ENCODE results near the gene MCC.

Gene MCC

DNA sequence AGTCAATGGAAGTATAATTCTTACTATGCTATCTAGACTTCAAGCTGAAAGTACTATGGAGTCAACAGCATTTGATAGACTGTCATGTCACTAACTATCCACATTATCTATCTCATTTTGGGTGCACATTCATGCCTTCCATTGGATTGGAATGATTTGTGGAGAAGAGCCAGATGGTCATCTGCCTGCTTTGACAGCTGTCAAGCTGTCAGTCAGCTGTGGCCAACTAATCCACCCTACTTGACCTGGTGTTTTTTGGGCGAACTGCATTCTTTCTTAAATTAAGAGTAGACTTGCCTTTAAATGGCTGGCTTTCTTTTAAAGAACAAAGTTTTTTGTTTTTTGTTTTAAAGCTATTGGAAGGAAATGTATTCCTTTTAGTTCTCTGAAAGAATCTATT, 360.2 kb downstream of the MCC start:
- TF ChIP-seq EGR1 (IDR thresholded peaks at IDR 0.05) (no peak), TAF1 (IDR thresholded peaks at IDR 0.05; ENCODE audit: low read depth) (no peak), FOXM1 (IDR thresholded peaks at IDR 0.05; ENCODE audit: borderline replicate concordance, low read depth) (no peak), ZBTB7A (IDR thresholded peaks at IDR 0.05; ENCODE audit: low read depth) (no peak), EP300 (IDR thresholded peaks at IDR 0.05; ENCODE audit: borderline replicate concordance) (no peak), TCF12 (IDR thresholded peaks at IDR 0.05; ENCODE audit: low read depth) (no peak), CREB1 (IDR thresholded peaks at IDR 0.05; ENCODE audit: low read depth) (no peak), TEAD4 (IDR thresholded peaks at IDR 0.05) (no peak), RAD21 (IDR thresholded peaks at IDR 0.05; ENCODE audit: low read depth) (no peak), NFIC (IDR thresholded peaks at IDR 0.05) (no peak), YY1 (IDR thresholded peaks at IDR 0.05; ENCODE audit: low read depth) (no peak), CEBPB (IDR thresholded peaks at IDR 0.05) (no peak)
- TF ChIP-seq, protein P1, sequence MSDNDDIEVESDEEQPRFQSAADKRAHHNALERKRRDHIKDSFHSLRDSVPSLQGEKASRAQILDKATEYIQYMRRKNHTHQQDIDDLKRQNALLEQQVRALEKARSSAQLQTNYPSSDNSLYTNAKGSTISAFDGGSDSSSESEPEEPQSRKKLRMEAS (IDR thresholded peaks at IDR 0.05) = no peak
- TF ChIP-seq, protein P2, sequence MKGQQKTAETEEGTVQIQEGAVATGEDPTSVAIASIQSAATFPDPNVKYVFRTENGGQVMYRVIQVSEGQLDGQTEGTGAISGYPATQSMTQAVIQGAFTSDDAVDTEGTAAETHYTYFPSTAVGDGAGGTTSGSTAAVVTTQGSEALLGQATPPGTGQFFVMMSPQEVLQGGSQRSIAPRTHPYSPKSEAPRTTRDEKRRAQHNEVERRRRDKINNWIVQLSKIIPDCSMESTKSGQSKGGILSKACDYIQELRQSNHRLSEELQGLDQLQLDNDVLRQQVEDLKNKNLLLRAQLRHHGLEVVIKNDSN (IDR thresholded peaks at IDR 0.05) = no peak
- TF ChIP-seq, protein P3, sequence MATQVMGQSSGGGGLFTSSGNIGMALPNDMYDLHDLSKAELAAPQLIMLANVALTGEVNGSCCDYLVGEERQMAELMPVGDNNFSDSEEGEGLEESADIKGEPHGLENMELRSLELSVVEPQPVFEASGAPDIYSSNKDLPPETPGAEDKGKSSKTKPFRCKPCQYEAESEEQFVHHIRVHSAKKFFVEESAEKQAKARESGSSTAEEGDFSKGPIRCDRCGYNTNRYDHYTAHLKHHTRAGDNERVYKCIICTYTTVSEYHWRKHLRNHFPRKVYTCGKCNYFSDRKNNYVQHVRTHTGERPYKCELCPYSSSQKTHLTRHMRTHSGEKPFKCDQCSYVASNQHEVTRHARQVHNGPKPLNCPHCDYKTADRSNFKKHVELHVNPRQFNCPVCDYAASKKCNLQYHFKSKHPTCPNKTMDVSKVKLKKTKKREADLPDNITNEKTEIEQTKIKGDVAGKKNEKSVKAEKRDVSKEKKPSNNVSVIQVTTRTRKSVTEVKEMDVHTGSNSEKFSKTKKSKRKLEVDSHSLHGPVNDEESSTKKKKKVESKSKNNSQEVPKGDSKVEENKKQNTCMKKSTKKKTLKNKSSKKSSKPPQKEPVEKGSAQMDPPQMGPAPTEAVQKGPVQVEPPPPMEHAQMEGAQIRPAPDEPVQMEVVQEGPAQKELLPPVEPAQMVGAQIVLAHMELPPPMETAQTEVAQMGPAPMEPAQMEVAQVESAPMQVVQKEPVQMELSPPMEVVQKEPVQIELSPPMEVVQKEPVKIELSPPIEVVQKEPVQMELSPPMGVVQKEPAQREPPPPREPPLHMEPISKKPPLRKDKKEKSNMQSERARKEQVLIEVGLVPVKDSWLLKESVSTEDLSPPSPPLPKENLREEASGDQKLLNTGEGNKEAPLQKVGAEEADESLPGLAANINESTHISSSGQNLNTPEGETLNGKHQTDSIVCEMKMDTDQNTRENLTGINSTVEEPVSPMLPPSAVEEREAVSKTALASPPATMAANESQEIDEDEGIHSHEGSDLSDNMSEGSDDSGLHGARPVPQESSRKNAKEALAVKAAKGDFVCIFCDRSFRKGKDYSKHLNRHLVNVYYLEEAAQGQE (IDR thresholded peaks at IDR 0.05; ENCODE audit: low read depth) = no peak

DNA sequence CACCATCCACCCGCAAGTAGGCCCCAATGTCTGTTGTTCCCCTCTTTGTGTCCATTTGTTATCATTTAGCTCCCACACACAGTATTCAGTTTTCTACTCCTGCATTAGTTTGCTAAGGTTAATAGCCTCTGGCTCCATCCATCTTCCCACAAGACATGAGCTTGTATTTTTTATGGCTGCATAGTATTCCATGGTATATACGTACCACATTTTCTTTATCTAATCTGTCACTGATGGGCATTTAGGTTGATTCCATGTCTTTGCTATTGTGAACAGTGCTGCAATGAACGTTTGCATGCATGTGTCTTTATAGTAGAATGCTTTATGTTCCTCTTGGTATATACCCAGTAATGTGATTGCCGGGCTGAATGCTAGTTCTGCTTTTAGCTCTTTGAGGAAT, 361.2 kb downstream of the MCC start:
- TF ChIP-seq RAD21 (IDR thresholded peaks at IDR 0.05; ENCODE audit: low read depth) (no peak), FOXM1 (IDR thresholded peaks at IDR 0.05; ENCODE audit: borderline replicate concordance, low read depth) (no peak), TCF12 (IDR thresholded peaks at IDR 0.05; ENCODE audit: low read depth) (no peak), YY1 (IDR thresholded peaks at IDR 0.05; ENCODE audit: low read depth) (no peak), TEAD4 (IDR thresholded peaks at IDR 0.05) (no peak), NFIC (IDR thresholded peaks at IDR 0.05) (no peak), CEBPB (IDR thresholded peaks at IDR 0.05) (no peak), ZBTB7A (IDR thresholded peaks at IDR 0.05; ENCODE audit: low read depth) (no peak), EGR1 (IDR thresholded peaks at IDR 0.05) (no peak), TAF1 (IDR thresholded peaks at IDR 0.05; ENCODE audit: low read depth) (no peak), EP300 (IDR thresholded peaks at IDR 0.05; ENCODE audit: borderline replicate concordance) (no peak), CREB1 (IDR thresholded peaks at IDR 0.05; ENCODE audit: low read depth) (no peak)
- TF ChIP-seq, protein P2 (IDR thresholded peaks at IDR 0.05) = no peak
- TF ChIP-seq, protein P1 (IDR thresholded peaks at IDR 0.05) = no peak
- TF ChIP-seq, protein P3 (IDR thresholded peaks at IDR 0.05; ENCODE audit: low read depth) = no peak

DNA sequence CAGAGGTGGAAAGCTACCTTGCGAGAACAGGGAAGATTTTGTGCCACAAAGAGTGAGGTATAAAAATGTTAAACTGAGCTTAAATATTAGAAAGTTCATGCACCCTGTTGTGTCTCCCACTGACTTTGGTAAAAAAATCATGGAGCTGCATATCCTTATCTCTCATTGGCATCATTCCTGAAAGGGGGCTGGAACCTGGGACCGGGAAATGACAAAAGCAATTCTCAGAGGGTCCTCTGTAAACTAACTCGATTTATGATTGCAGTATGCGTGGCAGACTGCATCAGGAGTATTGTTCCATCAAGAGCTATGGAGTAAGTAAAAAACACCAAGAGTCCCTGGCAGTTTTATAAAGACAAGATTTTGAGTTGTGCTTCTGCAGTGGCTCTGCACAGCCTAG, 362.9 kb downstream of the MCC start:
- TF ChIP-seq TEAD4 (IDR thresholded peaks at IDR 0.05) (no peak), ZBTB7A (IDR thresholded peaks at IDR 0.05; ENCODE audit: low read depth) (no peak), TCF12 (IDR thresholded peaks at IDR 0.05; ENCODE audit: low read depth) (no peak), CEBPB (IDR thresholded peaks at IDR 0.05) (no peak), TAF1 (IDR thresholded peaks at IDR 0.05; ENCODE audit: low read depth) (no peak), NFIC (IDR thresholded peaks at IDR 0.05) (no peak), FOXM1 (IDR thresholded peaks at IDR 0.05; ENCODE audit: borderline replicate concordance, low read depth) (no peak), RAD21 (IDR thresholded peaks at IDR 0.05; ENCODE audit: low read depth) (no peak), YY1 (IDR thresholded peaks at IDR 0.05; ENCODE audit: low read depth) (no peak)
- TF ChIP-seq, protein P2 (IDR thresholded peaks at IDR 0.05) = no peak
- TF ChIP-seq, protein P3 (IDR thresholded peaks at IDR 0.05; ENCODE audit: low read depth) = no peak
- TF ChIP-seq, protein P1 (IDR thresholded peaks at IDR 0.05) = no peak

DNA sequence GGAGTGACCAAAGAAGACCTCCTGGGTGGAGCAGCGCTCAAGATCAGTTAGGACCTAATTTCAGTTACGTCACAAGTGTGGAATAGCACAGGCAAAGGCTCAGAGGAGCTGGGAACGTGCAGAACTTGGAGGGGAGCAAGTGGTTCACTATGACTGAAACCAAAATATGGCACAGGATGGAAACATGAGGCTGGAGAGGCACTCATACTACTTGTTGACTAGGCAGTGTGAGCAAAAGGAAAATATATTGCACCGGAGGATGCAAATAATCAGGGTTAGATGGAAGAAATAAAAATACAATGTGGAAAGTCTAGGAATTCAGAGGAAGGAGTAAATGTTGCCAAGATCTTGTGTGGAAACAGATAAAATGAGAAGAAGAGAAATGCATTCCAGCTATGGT, 363.3 kb downstream of the MCC start:
- TF ChIP-seq CEBPB (IDR thresholded peaks at IDR 0.05) = no peak
- TF ChIP-seq, protein P1 (IDR thresholded peaks at IDR 0.05) = no peak

Measured in Ishikawa (cell line).